Mesothelial cell of epicardium (in vitro differentiated cells): ENCODE results near the gene SLC12A2. TPM values are rescaled to one million over a fixed set of nuclear protein-coding genes. Genes with fewer than 3 reads are reported as not detected.

Source experiments
- DNase-seq, 2 experiments: peaks; one replicate each; pipeline ENCODE4 v3.0.0; 2021; ENCODE audit warnings: low spot score in 2 of 2; ENCODE audit not compliant: unreplicated experiment in 2 of 2
- H3K27ac Mint-ChIP-seq: 2 replicates; pipeline ENCODE4 v1.8.0; 2021; ENCODE audit warnings: mixed read lengths
- H3K27me3 Mint-ChIP-seq: 2 replicates; pipeline ENCODE4 v1.8.0; 2021; ENCODE audit warnings: low read depth, mixed read lengths
- H3K36me3 Mint-ChIP-seq: 2 replicates; pipeline ENCODE4 v1.8.0; 2021; ENCODE audit warnings: mixed read lengths
- H3K4me1 Mint-ChIP-seq: 2 replicates; pipeline ENCODE4 v1.8.0; 2021; ENCODE audit warnings: mixed read lengths
- H3K4me3 Mint-ChIP-seq: 2 replicates; pipeline ENCODE4 v1.8.0; 2021; ENCODE audit warnings: mild to moderate bottlenecking, moderate library complexity, mixed read lengths
- H3K9me3 Mint-ChIP-seq: 2 replicates; pipeline ENCODE4 v1.8.0; 2021; ENCODE audit warnings: mixed read lengths
- total RNA-seq: library from RNA; stranded (reverse); gene quantifications from 3 replicates; pipeline ENCODE4 v1.2.1, GENCODE V29; 2021
- TF ChIP-seq, protein P1 (sequence below): fragments of 200-600 bp; sonication (generic); IDR thresholded peaks from one replicate; pipeline ENCODE4 v1.5.0; 2021; ENCODE audit warnings: antibody characterized with exemption; ENCODE audit not compliant: unreplicated experiment

Gene SLC12A2
- total RNA-seq, 1 donor from 2014 or later = 27.0 TPM

GRCh38 chr5:128074953-128075352 lies 8.6 kb upstream of the SLC12A2 start:
- DNase-seq = no peak
- peaks cover 8% of the 10 kb centered on the region for H3K4me1 Mint-ChIP-seq
- H3K27me3 Mint-ChIP-seq = no peaks in the 10 kb centered on the region
- TF ChIP-seq, protein P1, sequence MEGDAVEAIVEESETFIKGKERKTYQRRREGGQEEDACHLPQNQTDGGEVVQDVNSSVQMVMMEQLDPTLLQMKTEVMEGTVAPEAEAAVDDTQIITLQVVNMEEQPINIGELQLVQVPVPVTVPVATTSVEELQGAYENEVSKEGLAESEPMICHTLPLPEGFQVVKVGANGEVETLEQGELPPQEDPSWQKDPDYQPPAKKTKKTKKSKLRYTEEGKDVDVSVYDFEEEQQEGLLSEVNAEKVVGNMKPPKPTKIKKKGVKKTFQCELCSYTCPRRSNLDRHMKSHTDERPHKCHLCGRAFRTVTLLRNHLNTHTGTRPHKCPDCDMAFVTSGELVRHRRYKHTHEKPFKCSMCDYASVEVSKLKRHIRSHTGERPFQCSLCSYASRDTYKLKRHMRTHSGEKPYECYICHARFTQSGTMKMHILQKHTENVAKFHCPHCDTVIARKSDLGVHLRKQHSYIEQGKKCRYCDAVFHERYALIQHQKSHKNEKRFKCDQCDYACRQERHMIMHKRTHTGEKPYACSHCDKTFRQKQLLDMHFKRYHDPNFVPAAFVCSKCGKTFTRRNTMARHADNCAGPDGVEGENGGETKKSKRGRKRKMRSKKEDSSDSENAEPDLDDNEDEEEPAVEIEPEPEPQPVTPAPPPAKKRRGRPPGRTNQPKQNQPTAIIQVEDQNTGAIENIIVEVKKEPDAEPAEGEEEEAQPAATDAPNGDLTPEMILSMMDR = no peak
- H3K36me3 Mint-ChIP-seq = no peaks in the 10 kb centered on the region
- no peak overlapping the region for H3K4me3 Mint-ChIP-seq
- H3K27ac Mint-ChIP-seq = no peak overlapping the region
- H3K9me3 Mint-ChIP-seq = no peaks in the 10 kb centered on the region

DNA sequence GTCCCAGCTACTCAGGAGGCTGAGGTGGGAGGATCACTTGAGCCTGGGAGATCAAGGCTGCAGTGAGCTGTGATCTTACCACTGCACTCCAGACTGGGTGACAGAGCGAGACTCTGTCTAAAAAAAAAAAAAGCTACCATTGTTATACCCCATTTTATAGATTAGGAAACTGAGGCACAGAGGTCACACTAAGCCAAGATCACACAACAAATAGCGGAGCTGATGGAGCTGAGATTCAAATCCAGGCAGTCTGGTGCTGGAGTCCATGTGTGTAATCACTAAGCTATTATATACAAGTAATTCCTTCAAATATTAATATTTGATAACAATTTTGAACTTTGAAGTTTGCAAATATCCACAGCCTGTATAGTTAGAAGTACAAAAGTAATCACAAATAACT lies 6.0 kb upstream of the SLC12A2 start:
- Mint-ChIP-seq H3K36me3 (no peaks in the 10 kb centered on the region), H3K4me1 (peaks cover 32% of the 10 kb centered on the region), H3K9me3 (no peaks in the 10 kb centered on the region), H3K27me3 (no peaks in the 10 kb centered on the region), H3K27ac (no peak overlapping the region), H3K4me3 (no peak overlapping the region)
- TF ChIP-seq, protein P1 = no peak
- no peak for DNase-seq

DNA sequence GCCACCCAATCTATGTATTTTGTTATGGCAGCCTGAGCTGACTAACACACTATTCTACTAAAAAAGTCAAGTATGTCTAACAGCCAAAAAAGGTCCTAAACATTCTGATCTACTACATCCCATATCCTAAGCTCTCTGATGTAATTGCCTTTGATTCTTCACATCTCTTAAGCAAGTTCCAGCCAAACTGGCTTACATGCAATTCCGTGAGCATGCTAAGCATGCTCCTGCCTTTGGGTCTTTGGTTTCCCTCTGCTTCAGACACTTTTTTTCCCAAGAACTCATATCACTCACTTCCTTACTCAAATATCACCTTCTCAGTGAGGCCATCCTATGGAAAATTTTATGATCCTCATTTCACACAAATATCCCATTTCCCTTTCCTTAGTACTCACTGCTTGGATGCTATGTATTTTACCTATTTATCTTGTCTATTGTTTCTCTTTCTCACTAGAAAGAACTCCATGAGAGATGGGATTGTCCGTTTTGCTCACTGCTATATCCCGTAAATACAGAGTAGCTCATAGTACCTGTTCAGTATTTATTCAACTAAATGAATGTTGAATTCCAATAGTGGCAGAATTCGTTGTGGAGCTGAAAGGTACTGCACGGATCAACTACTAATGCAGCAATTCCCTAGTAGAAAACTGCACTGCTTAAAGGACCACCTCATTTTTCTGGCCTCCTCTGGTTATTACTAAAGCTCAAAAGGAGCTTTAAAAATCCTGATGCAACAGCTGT lies 2.3 kb upstream of the SLC12A2 start:
- DNase-seq = no peak
- peaks cover 46% of the 10 kb centered on the region for H3K4me1 Mint-ChIP-seq
- H3K27me3 Mint-ChIP-seq = no peaks in the 10 kb centered on the region
- no peaks in the 10 kb centered on the region for H3K9me3 Mint-ChIP-seq
- H3K36me3 Mint-ChIP-seq = no peaks in the 10 kb centered on the region
- TF ChIP-seq, protein P1 = peak; percentile 31
- H3K4me3 Mint-ChIP-seq = peak overlapping the region; percentile 78
- peak overlapping the region; percentile 94 for H3K27ac Mint-ChIP-seq

GRCh38 chr5:128082551-128083032 lies 974 bp upstream of the SLC12A2 start:
- Mint-ChIP-seq H3K27me3 (no peaks in the 10 kb centered on the region), H3K4me3 (peak overlapping the region; percentile 78), H3K36me3 (no peaks in the 10 kb centered on the region), H3K9me3 (no peaks in the 10 kb centered on the region), H3K4me1 (peaks cover 46% of the 10 kb centered on the region), H3K27ac (peak overlapping the region; percentile 94)
- DNase-seq = no peak
- TF ChIP-seq, protein P1 = no peak

GRCh38 chr5:128083811-128084227 lies 253 bp downstream of the SLC12A2 start:
- DNase-seq = no peak
- H3K4me3 Mint-ChIP-seq = peak overlapping the region; percentile 42

More at GRCh38 chr5:128083811-128084227, 253 bp downstream of the SLC12A2 start:
- Mint-ChIP-seq H3K27ac (no peak overlapping the region), H3K27me3 (no peaks in the 10 kb centered on the region), H3K36me3 (no peaks in the 10 kb centered on the region), H3K9me3 (no peaks in the 10 kb centered on the region), H3K4me1 (peaks cover 44% of the 10 kb centered on the region)
- TF ChIP-seq, protein P1 = no peak
